HepG2 (cell line): ENCODE data around the gene TMEM14C. TPM values are rescaled to one million over a fixed set of nuclear protein-coding genes. Genes with fewer than 3 reads are reported as not detected.

Experiments used
- ATAC-seq: fragments of 200-7000 bp; cut with Tn5 transposase; 3 replicates; pipeline ENCODE4 v1.9.1; 2020; ENCODE audit warnings: mild to moderate bottlenecking, moderate library complexity
- BruUV-seq: library from RNA; stranded (reverse); fragments of 400-500 nt; replicated peaks from 2 replicates; lab custom pipeline; 2021; lab: Mats Ljungman, UMichigan
- CTCF ChIA-PET: fragments of 300-600 bp; formaldehyde crosslinking; extraction: SDS; loops from one replicate; lab custom pipeline; 2021; ENCODE audit warnings: low total read pairs, inconsistent platforms, low intra/inter-chr PET ratio; lab: Yijun Ruan, JAX
- POLR2A ChIA-PET: fragments of 350-600 bp; sonication (Branson Sonifier 250); formaldehyde crosslinking; loops from one replicate; lab custom pipeline; 2020; ENCODE audit warnings: antibody characterized with exemption, inconsistent platforms; lab: Yijun Ruan, JAX
- DNase-seq: peaks from one replicate; pipeline ENCODE4 v3.0.0-alpha.2; 2015; ENCODE audit warnings: low spot score
- FAIRE-seq: peaks from 3 replicates; lab custom pipeline; 2011; peaks lifted over from hg19 to GRCh38; lab: Jason Lieb, UNC
- H2AFZ ChIP-seq: one replicate; pipeline ENCODE4 v1.6.1; 2011; ENCODE audit warnings: low read length, inconsistent platforms
- H3K27ac ChIP-seq: fragments of 300-600 bp; 3 replicates; pipeline ENCODE4 v1.8.0; 2011; ENCODE audit warnings: mixed run types, mild to moderate bottlenecking, mixed read lengths, low read length, inconsistent platforms; ENCODE audit not compliant: insufficient read depth; ENCODE audit errors: extremely low read length
- H3K27me3 ChIP-seq, 2 experiments: fragments of 200-600 bp in 1 of 2; 2 replicates in 1 of 2; 3 replicates in 1 of 2; pipeline versions ENCODE4 v1.6.0 to v1.8.0; 2011; ENCODE audit warnings: low read length in 2 of 2, mild to moderate bottlenecking in 2 of 2, moderate library complexity in 2 of 2, inconsistent platforms in 1 of 2; ENCODE audit not compliant: insufficient read depth in 2 of 2, control insufficient read depth in 1 of 2
- H3K36me3 ChIP-seq, 2 experiments: fragments of 200-600 bp in 1 of 2; replicated peaks in 1 of 2; 2 replicates in 1 of 2; 3 replicates in 1 of 2; pipeline versions ENCODE4 v1.5.1 to v1.8.0; 2011; ENCODE audit warnings: low read length in 2 of 2, inconsistent platforms in 1 of 2; ENCODE audit not compliant: insufficient read depth in 2 of 2, control insufficient read depth in 1 of 2
- H3K4me1 ChIP-seq: 2 replicates; pipeline ENCODE4 v1.5.1; 2012; ENCODE audit warnings: low read length, inconsistent platforms; ENCODE audit not compliant: insufficient read depth
- H3K4me2 ChIP-seq: 2 replicates; pipeline ENCODE4 v1.6.0; 2011; ENCODE audit warnings: low read depth, low read length, inconsistent platforms
- H3K4me3 ChIP-seq, 3 experiments: fragments of 200-600 bp in 1 of 3; sonication (generic), shearing (Covaris generic) in 1 of 3; replicated peaks in 1 of 3; 2 replicates each; pipeline ENCODE4 v1.5.1; 2011 to 2016; ENCODE audit warnings: low read length in 3 of 3, inconsistent platforms in 2 of 3, low read depth in 2 of 3, mild to moderate bottlenecking in 2 of 3, control low read depth in 1 of 3, mixed read lengths in 1 of 3; ENCODE audit not compliant: insufficient read depth in 1 of 3
- H3K79me2 ChIP-seq: one replicate; pipeline ENCODE4 v1.6.1; 2011; ENCODE audit warnings: low read length, inconsistent platforms; ENCODE audit not compliant: insufficient read depth
- H3K9ac ChIP-seq: 2 replicates; pipeline ENCODE4 v1.6.0; 2011; ENCODE audit warnings: mild to moderate bottlenecking, low read depth, low read length, inconsistent platforms; ENCODE audit not compliant: insufficient read depth
- H3K9me3 ChIP-seq: 2 replicates; pipeline ENCODE4 v1.5.1; 2012; ENCODE audit warnings: mild to moderate bottlenecking, low read length
- H4K20me1 ChIP-seq: 2 replicates; pipeline ENCODE4 v1.6.0; 2011; ENCODE audit warnings: inconsistent platforms, mild to moderate bottlenecking, low read length, moderate library complexity; ENCODE audit not compliant: insufficient read depth
- CREB1 ChIP-seq, 2 experiments: fragments of 450-650 bp in 1 of 2; IDR thresholded peaks; 2 replicates each; pipeline ENCODE4 v1.6.1; 2016 to 2017; ENCODE audit warnings: control low read depth in 1 of 2, mild to moderate bottlenecking in 1 of 2, missing compliant biosample characterization in 1 of 2, missing genetic modification characterization in 1 of 2
- DNMT1 ChIP-seq: sonication (generic); formaldehyde crosslinking; IDR thresholded peaks from 2 replicates; pipeline ENCODE4 v1.5.1; 2020; ENCODE audit warnings: mild to moderate bottlenecking, missing genetic modification reagents
- ETV6 ChIP-seq: sonication (generic); formaldehyde crosslinking; conservative IDR thresholded peaks from 2 replicates; pipeline ENCODE4 v1.4.0; 2020; ENCODE audit warnings: missing genetic modification reagents
- JUNB ChIP-seq: sonication (generic); formaldehyde crosslinking; IDR thresholded peaks from 2 replicates; pipeline ENCODE4 v1.8.0; 2022; ENCODE audit warnings: missing genetic modification reagents, mild to moderate bottlenecking, borderline replicate concordance
- JUND ChIP-seq: sonication (generic); formaldehyde crosslinking; IDR thresholded peaks from 2 replicates; pipeline ENCODE4 v1.8.0; 2022; ENCODE audit warnings: mild to moderate bottlenecking, missing genetic modification reagents
- SMC3 ChIP-seq: IDR thresholded peaks from 2 replicates; pipeline ENCODE4 v1.6.1; 2011; ENCODE audit warnings: low read length, improper control_type of control experiment
- ZNF253 ChIP-seq: sonication (generic); formaldehyde crosslinking; IDR thresholded peaks from 2 replicates; pipeline ENCODE4 v1.8.0; 2022; ENCODE audit warnings: mild to moderate bottlenecking, missing genetic modification reagents, borderline replicate concordance
- ZNF333 ChIP-seq: sonication (generic); formaldehyde crosslinking; IDR thresholded peaks from 2 replicates; pipeline ENCODE4 v1.4.0; 2020; ENCODE audit warnings: mild to moderate bottlenecking, missing genetic modification reagents, borderline replicate concordance
- ZNF7 ChIP-seq: IDR thresholded peaks from 2 replicates; pipeline ENCODE4 v1.6.1; 2016; ENCODE audit warnings: missing biosample characterization, missing genetic modification reagents
- WGBS: methylation state at CpG from one replicate; pipeline ENCODE4 v1.1.6; 2017; ENCODE audit warnings: low lambda C conversion rate; 5-methylcytosine and 5-hydroxymethylcytosine counted together
- in situ Hi-C: cut with HindIII; loops from 2 replicates; pipeline ENCODE4 v1.10.0; 2017; ENCODE audit warnings: low pct_unique_long_range_greater_than_20kb; ENCODE audit not compliant: extremely low pct_ligation_motif_present
- intact Hi-C: fragments of 100-400 bp; cut with micrococcal nuclease; formaldehyde crosslinking; loops from one replicate; pipeline ENCODE4 v1.10.0; 2022; ENCODE audit not compliant: unreplicated experiment
- polyA plus RNA-seq, 8 experiments: library from polyadenylated mRNA; depleted of rRNA in 3 of 8; stranded (reverse) in 7 of 8; unstranded in 1 of 8; fragments of >200 nt; fragmentation: Illumina TruSeq in 4 of 8; extraction: Trizol in 4 of 8; gene quantifications; 2 replicates each; pipeline versions ENCODE4 v1.2.1 to v1.2.3, GENCODE V29; 2011 to 2016; ENCODE audit warnings: low read depth in 4 of 8, missing spikeins in 1 of 8, mixed read lengths in 1 of 8; ENCODE audit not compliant: insufficient read depth in 1 of 8
- total RNA-seq, 5 experiments: library from RNA; depleted of rRNA; stranded (reverse); fragments of >200 nt; fragmentation: Illumina TruSeq; extraction: Trizol; gene quantifications; 2 replicates each; pipeline ENCODE4 v1.2.3, GENCODE V29; 2016; ENCODE audit warnings: low read depth in 1 of 5
- TF ChIP-seq, protein P1 (sequence below): IDR thresholded peaks from 2 replicates; pipeline ENCODE4 v1.6.1; 2016; ENCODE audit warnings: low read depth, borderline replicate concordance
- TF ChIP-seq, protein P2 (sequence below), 2 experiments: sonication (generic) in 1 of 2; formaldehyde crosslinking in 1 of 2; IDR thresholded peaks; 2 replicates each; pipeline versions ENCODE4 v1.4.0 to v1.6.1; 2018 to 2020; ENCODE audit warnings: missing genetic modification reagents in 2 of 2, borderline replicate concordance in 1 of 2, low read depth in 1 of 2, mild to moderate bottlenecking in 1 of 2, missing biosample characterization in 1 of 2
- TF ChIP-seq, protein P3 (sequence below): sonication (generic); formaldehyde crosslinking; IDR thresholded peaks from 2 replicates; pipeline ENCODE4 v1.4.0; 2020; ENCODE audit warnings: missing genetic modification reagents, low read depth, mild to moderate bottlenecking, borderline replicate concordance
- TF ChIP-seq, protein P4 (sequence below): IDR thresholded peaks from 2 replicates; pipeline ENCODE4 v1.6.1; 2012; ENCODE audit warnings: low read depth, low read length, improper control_type of control experiment
- TF ChIP-seq, protein P5 (sequence below): sonication (generic); formaldehyde crosslinking; IDR thresholded peaks from 2 replicates; pipeline ENCODE4 v1.5.0; 2020; ENCODE audit warnings: mild to moderate bottlenecking, missing genetic modification reagents, moderate library complexity

The TMEM14C gene
- total and polyA plus RNA-seq, 2 of the 13 experiments (the other 11 are each of a cell fraction or from before 2014, with no cell fraction given): 184 TPM

DNA sequence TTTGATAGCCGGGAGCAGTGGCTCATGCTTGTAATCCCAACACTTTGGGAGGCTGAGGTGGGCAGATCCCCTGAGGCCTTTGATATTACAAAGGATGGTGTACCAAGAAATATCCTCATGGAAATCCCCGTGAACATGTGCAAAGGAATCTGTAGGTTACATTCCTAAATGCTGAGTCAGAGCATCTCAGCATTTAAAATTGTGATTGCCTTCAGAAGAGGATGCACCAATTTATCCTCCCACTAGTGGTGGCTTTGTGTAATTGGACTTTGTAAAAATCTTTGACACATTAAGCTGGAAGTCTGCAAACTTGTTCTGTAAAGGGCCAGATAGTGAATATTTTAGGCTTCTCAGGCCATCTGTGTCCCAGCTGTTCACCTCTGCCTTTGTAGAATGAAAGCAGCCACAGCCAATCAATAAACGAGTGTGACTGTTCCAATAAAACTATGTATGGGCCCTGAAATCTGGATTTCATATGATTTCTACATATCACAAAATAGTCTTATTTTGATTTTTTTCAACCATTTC, 36.5 kb downstream of the TMEM14C start:
- intact Hi-C loops (loop anchor here (1.0 kb wide), 2 partner anchors 36 to 281 kb away; partner anchors contain the start of gene TMEM14C), in situ Hi-C loops (no loop called here)
- Histone ChIP-seq H3K4me1 (peaks cover 26% of the 10 kb centered on the region), H3K4me2 (no peak overlapping the region), H3K4me3 (no peak overlapping the region), H4K20me1 (no peaks in the 10 kb centered on the region), H3K9me3 (no peaks in the 10 kb centered on the region), H3K9ac (no peak overlapping the region), H3K27me3 (no peaks in the 10 kb centered on the region), H3K36me3 (peaks cover 14 to 55% of the 10 kb centered on the region in 2 experiments), H2AFZ (no peak overlapping the region), H3K27ac (peak overlapping the region; percentile 5), H3K79me2 (peaks cover 4% of the 10 kb centered on the region)
- WGBS: 69% methylated on average over 3 of the region's 3 CpGs
- no TSS peak for BruUV-seq
- CTCF ChIA-PET: interaction anchor here (1.2 kb wide), 1 partner anchor 281 kb away, joined by 7 read pairs; no protein-coding TSS in a partner anchor
- FAIRE-seq (peak; percentile 63), DNase-seq (peak; percentile 88), ATAC-seq (peak; percentile 88)
- POLR2A ChIA-PET: interaction anchor here (1.0 to 4.4 kb wide), 4 partner anchors 12 to 65 kb away, joined by 4 to 27 read pairs (median 7); partner anchors contain the start of genes C6orf52, PAK1IP1, TMEM14B and TMEM14C
- TF ChIP-seq, protein P1, sequence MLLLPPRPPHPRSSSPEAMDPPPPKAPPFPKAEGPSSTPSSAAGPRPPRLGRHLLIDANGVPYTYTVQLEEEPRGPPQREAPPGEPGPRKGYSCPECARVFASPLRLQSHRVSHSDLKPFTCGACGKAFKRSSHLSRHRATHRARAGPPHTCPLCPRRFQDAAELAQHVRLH (CRISPR knock-in tag): no peak
- TF ChIP-seq, protein P2, sequence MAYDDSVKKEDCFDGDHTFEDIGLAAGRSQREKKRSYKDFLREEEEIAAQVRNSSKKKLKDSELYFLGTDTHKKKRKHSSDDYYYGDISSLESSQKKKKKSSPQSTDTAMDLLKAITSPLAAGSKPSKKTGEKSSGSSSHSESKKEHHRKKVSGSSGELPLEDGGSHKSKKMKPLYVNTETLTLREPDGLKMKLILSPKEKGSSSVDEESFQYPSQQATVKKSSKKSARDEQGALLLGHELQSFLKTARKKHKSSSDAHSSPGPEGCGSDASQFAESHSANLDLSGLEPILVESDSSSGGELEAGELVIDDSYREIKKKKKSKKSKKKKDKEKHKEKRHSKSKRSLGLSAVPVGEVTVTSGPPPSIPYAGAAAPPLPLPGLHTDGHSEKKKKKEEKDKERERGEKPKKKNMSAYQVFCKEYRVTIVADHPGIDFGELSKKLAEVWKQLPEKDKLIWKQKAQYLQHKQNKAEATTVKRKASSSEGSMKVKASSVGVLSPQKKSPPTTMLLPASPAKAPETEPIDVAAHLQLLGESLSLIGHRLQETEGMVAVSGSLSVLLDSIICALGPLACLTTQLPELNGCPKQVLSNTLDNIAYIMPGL (CRISPR knock-in tag; IDR thresholded peaks at IDR 0.05; ENCODE audit: borderline replicate concordance in 1 of 2, low read depth in 1 of 2): peak in 1 of 2 experiments; percentile 54; a peak in 1 of 4 replicates
- TF ChIP-seq JUNB (CRISPR knock-in tag) (peak; percentile 56; the same call in 1 of the 2 replicates), ZNF7 (CRISPR knock-in tag) (no peak), CREB1 (IDR thresholded peaks at IDR 0.05) (no peak), CREB1 (CRISPR knock-in tag; IDR thresholded peaks at IDR 0.05) (peak; percentile 31; the same call in 1 of the 2 replicates), ZNF333 (no peak), SMC3 (peak; percentile 66; the same call in 1 of the 2 replicates), JUND (CRISPR knock-in tag) (peak; percentile 44; the same call in 1 of the 2 replicates), ETV6 (CRISPR knock-in tag) (no peak), ZNF253 (CRISPR knock-in tag) (no peak), DNMT1 (CRISPR knock-in tag) (no peak)
- TF ChIP-seq, protein P3, sequence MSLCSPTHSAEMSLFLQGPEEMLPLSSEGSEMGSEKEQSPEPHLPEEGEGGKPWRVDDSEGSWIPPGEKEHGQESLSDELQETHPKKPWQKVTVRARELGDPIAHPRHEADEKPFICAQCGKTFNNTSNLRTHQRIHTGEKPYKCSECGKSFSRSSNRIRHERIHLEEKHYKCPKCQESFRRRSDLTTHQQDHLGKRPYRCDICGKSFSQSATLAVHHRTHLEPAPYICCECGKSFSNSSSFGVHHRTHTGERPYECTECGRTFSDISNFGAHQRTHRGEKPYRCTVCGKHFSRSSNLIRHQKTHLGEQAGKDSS (CRISPR knock-in tag): no peak
- TF ChIP-seq, protein P4, sequence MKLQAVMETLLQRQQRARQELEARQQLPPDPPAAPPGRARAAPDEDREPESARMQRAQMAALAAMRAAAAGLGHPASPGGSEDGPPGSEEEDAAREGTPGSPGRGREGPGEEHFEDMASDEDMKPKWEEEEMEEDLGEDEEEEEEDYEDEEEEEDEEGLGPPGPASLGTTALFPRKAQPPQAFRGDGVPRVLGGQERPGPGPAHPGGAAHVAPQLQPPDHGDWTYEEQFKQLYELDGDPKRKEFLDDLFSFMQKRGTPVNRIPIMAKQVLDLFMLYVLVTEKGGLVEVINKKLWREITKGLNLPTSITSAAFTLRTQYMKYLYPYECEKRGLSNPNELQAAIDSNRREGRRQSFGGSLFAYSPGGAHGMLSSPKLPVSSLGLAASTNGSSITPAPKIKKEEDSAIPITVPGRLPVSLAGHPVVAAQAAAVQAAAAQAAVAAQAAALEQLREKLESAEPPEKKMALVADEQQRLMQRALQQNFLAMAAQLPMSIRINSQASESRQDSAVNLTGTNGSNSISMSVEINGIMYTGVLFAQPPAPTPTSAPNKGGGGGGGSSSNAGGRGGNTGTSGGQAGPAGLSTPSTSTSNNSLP: peak; percentile 94
- TF ChIP-seq, protein P5, sequence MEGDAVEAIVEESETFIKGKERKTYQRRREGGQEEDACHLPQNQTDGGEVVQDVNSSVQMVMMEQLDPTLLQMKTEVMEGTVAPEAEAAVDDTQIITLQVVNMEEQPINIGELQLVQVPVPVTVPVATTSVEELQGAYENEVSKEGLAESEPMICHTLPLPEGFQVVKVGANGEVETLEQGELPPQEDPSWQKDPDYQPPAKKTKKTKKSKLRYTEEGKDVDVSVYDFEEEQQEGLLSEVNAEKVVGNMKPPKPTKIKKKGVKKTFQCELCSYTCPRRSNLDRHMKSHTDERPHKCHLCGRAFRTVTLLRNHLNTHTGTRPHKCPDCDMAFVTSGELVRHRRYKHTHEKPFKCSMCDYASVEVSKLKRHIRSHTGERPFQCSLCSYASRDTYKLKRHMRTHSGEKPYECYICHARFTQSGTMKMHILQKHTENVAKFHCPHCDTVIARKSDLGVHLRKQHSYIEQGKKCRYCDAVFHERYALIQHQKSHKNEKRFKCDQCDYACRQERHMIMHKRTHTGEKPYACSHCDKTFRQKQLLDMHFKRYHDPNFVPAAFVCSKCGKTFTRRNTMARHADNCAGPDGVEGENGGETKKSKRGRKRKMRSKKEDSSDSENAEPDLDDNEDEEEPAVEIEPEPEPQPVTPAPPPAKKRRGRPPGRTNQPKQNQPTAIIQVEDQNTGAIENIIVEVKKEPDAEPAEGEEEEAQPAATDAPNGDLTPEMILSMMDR (CRISPR knock-in tag): peak; percentile 33
